HG03159 (cell line): ENCODE measurements around the gene ZC2HC1C.
"Not testable (repeated sequence)": the region's sequence is repeated elsewhere in the genome, so short reads cannot be mapped to it uniquely, and the experiment has no call there.

Experiments
- ATAC-seq: cut with Tn5 transposase; IDR thresholded peaks from one replicate; pipeline ENCODE4 v1.9.1; 2021; ENCODE audit warnings: mild to moderate bottlenecking, moderate library complexity; ENCODE audit not compliant: unreplicated experiment

Gene ZC2HC1C

DNA sequence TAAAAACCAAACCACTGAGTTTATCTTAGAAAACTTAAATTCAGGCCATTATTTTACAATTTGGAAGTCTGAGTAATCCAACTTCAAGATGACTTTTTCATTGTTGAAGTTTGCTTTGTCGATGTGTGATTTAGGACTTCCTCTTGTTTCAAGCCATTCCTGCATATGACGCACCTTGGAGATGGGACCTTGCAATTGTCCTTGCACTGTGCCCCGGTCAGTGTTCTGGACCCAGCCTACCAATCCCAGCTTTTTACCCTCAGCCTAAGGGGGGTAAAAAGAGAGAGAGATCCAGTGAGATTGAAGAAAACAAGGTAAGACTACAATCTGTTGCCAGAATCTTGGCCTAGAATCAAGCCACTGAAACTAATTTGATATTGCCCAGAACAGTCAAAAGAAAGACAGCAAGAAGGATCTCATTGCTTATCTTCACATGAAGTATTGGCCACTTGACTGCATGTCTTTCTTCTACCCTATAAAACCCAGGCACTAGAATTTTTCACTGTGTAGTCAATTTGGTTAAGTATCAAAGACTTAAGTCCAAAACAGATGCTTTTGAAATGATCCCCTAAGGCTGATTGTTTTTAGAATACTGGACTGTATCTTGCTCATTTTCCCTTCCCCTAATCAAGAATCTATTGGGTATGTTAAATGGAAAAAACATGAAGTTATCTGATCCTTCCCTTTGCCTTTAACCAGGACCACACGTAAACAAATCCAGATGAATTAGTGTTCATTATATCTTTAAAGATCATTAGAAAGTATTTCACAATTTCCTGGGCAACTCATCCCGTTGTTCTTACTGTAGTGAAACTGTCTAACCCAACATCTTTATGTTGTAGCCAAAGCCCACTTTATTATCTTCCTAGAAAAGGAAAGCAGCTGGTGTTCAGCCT, 15.8 kb upstream of the ZC2HC1C start:
- ATAC-seq, result no peak

DNA sequence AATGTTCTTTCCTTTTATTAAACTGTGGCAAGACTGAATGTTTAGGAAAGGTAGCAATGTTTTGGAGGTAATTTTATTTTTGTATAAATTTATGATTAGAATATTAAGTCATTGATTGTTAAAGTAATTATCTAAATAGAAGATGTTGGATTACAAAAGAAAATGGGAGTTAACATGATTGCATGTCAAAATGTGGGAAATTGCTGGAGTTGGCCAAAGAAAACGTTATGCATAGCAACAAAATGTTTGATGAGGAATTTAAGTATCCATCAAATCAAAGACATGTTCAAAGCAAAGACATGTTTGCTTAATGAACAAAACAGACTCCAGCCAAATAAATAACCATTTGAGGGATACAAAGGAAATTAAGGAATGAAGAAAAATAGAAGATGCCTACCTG, 15.0 kb upstream of the ZC2HC1C start:
- no peak for ATAC-seq

DNA sequence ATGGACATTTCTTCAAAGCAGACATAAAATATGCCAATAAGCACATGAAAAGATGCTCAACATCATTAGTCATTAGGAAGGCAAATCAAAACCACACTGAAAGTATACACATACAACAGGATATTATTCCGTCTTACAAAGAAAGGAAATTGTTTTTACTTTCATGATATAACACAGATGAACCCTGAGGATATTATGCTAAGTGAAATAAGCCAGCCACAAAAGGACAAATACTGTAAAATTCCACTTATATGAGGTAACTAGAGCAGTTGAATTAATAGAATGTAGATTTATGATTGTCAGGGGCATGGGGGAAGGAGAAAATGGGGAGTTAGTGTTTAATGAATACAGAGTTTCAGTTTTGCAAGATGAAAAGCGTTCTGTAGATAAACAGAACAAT, 9.8 kb upstream of the ZC2HC1C start:
- ATAC-seq, result no peak

DNA sequence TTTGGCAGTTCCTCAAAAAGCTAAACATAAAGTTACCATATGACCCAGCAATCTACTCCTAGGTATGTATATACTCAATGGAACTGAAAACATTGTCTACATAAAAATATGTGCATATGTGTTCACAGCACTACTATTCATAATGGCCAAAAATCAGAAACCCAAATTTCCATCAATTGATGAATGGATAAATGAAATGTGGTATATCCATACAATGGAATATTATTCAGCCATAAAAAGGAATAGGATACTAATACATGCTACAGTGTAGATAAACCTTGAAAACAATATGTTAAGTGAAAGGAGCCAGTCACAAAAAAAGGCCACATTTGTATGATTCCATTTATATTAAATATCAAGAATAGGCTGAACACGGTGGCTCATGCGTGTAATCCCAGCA, 9.0 kb upstream of the ZC2HC1C start:
- ATAC-seq, result no peak

DNA sequence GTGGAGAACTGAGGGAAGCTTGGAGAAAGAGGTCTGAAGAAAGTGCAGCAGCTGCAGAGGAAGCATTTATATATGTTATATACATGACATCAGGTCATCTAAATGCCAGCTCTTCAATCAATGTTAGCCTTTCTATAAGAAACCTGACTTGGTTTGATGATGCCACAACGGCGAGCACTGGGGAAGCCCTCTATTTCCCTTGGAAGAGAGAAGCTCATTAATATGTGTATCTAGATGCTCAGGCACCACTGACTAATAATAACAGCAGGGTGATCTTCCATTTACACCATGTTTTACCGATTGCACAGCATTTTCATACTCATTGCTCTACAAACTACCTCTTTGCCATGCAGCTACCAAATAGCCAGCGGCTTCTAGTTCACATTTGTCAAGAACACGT, 6.4 kb upstream of the ZC2HC1C start:
- ATAC-seq, result no peak

DNA sequence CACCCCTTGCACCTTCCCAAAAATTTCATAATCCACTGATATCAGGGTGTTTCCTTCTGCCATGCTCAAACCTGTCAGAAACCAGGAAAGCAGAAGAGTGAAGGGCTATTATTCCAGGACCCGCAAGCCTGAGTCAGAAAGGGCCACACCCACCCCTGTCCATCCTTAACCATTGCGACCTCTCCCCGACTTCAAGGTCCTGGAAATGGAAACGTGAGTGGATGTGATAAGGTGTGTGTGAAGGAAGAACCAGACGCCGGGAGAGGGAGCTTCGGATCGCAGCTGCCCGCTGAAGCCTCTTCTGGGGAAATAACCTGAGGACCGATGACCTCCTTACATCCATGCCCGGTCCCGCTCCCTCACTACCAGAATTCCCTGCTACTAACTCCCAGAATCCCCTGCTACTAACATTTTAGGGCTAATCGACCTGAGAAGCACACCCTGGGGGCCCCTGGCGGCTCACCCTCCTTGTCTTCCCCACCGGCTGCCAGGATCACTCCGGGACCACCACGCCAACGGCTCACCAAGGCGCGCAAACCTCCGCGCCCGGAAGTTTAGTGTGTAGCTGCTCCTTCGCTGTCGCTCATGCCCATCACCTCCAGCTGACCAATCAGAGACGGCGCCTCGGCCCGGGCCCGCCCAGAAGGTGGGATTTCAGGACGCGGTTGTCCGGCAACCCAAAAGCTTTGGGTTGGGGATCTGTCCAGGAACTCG, 5.8 kb upstream of the ZC2HC1C start, which contains the start of gene ACYP1:
Gene ACYP1 (minus strand): TSS at position 534 of the 714 bp plus-strand sequence. CDS start 471 bp downstream, at position 63.
- ATAC-seq, result peak; percentile 97

DNA sequence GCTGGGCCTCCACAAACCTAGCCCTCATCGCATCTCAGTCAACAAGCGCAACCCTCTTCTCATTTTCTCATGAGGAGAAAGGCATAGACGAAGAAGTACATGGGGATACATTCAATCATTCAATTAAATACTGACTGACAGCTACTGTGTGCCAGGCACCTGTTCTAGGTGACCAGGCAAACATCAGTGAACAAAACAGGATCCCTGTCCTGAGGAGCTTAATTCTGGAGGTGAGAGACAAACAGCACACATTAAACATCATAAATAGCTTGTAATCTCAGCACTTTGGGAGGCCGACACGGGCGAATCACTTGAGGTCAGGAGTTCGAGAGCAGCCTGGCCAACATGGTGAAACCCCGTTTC, 5.3 kb upstream of the ZC2HC1C start:
- peak; percentile 24 for ATAC-seq

DNA sequence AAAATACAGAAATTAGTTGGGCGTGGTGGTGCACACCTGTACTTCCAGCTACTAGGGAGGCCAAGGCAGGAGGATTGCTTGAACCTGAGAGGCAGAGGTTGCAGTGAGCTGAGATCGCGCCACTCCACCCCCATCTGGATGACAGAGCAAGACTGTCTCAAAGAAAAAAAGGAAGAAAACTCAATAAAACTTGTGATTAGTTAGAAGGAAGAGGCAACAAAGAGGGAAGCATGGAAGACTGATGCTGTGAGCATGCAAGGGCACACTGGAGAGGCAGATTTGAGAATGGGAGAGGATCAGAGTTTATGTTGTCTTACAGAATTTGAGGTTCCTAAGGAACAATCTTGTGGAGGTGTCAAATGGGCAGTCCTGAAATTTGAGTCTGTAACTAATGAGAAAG, 2.8 kb upstream of the ZC2HC1C start:
- no peak for ATAC-seq

DNA sequence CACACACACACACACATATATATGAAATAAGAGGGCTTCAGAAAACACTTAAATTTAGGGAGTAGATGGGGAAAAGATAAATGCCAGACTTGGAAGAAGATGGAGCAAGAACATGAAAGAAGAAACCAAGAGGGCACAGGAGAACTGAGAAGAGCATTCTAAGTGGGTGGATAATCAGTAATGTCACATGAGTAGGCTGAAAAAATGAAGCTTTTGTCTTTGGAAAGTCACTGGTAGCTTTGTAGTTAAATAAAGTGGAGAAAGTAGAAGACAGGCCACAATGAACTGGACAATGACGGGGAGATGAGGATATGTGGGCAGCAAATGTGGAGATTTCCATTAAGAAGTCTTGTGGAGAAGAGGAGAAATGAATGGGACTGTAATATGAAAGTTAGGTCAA, 2.2 kb upstream of the ZC2HC1C start:
- ATAC-seq, result no peak

DNA sequence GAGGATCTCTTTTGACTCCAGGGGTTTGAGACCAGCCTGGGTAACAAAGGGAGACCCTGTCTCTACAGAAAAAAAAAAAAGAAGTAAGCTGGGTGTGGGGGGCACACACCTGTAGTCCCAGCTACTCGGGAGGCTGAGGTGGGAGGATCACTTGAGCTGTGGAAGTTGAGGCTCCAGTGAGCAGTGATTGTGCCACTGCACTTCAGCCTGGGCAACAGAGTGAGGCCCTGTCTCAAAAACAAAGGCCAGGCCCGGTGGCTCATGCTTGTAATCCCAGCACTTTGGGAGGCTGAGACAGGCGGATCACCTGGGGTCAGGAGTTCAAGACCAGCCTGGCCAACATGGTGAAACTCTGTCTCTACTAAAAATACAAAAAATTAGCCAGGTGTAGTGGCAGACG, 1.7 kb upstream of the ZC2HC1C start:
- ATAC-seq, result not testable (repeated sequence)

DNA sequence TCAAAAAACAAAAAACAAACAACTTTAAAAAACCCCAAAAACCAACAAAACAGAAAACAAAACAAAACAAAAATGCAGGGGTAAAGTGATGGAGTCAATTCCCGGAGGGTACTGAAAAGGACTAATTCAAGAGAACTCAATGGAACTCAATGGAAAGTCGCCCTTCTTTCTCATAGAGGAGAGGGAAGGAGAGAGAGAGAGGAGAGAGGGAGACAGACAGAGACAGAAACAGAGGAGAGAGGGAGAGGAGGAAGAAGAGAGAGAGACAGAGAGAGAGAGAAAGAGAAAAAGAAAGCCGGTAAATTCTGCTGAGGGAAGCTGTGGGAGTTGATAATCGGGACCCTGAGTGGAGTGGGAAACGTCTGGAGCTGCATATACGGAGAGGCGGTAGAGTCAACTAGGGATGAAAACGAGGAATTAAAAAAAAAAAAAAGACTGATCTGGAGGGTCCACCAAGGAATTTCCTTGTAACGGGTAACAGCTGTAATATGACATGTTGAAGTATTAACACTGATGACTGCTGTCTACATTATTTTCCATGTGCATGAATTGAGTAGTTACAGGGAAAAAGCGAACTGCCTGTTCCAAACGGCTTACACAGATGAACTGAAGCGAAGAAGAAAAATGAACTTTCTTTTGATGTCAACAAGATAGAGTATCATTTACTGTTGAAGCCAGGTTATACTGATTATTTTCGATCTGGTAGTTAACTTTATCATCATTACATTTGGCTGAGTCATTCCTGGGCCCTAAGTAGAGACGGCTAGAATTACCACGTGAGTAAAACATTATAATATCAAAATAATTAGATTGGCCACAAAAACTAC, 934 bp upstream of the ZC2HC1C start:
- ATAC-seq, result no peak

DNA sequence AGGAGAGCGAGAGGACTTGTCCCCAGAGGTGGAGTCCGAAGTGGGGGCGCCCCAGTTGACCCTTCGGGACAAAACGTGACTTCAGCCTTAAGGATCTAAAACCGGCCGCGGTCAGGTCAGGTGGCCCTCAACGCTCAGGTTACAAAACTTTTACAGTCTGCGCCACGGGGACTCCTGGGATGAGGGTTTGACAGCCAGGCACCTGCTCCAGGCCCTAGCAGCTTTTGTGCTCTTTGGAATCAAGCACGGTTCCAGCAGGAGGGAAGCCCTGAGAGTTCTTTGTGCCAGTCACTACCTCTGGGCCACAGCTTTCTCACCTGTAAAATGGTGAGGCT, 337 bp downstream of the ZC2HC1C start:
- no peak for ATAC-seq

DNA sequence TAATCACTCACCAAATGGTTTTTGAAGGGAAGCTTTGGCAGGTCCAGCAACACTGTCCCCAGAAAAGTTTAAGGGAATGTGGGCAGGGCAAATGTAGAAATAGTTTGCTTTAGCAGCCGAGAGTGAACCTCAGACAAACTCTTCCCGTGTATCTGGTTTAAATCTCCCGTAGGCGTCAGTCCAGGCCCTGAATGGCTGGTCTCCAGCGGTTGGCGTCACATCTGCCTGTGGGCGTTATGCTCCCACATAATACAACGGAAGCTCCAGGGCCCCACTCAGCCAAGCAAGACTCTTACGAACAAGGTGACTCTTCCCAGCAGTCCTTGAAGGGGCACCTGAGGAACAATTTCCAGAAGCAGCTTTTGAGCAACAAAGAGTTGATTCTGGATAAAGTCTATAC, 942 bp downstream of the ZC2HC1C start:
- no peak for ATAC-seq

DNA sequence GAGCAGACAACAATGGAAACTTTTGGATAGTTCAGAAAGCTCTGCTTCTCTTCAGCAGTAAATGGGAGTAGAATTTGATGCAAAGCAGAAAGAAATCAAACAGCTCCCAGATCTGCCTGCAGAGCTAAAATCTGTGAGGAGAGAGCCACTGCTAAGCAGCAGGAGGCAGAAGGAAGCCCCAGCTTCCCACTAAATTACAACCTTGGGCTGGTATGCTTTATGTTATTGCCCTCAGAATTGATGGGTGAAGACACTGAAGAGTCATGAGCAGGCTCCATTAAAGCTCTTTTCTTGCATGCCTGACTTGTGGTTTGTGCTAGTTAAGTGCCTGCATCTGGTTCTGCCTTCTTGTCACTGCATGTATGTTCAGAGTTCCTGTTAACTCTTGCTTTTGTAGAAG, 8.4 kb downstream of the ZC2HC1C start:
- ATAC-seq, result no peak

DNA sequence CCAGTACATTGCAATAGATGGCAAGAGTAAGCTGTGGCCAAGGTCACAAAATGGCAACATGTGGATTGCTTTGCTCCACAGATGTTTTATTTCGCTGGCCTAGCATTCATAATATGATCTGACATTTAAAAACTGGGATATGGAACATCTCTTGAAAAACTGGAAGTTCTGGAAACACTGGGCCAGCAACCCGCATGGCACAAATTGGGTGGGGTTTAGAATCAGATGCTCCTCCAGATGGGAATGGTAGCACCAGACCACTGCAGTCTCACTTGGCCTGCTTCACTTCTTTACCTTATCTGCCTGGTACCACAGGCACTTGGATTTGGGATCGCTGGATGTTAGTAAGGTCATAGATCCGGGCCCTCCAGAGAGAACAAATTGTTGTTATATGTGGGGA, 10.1 kb downstream of the ZC2HC1C start:
- no peak for ATAC-seq

DNA sequence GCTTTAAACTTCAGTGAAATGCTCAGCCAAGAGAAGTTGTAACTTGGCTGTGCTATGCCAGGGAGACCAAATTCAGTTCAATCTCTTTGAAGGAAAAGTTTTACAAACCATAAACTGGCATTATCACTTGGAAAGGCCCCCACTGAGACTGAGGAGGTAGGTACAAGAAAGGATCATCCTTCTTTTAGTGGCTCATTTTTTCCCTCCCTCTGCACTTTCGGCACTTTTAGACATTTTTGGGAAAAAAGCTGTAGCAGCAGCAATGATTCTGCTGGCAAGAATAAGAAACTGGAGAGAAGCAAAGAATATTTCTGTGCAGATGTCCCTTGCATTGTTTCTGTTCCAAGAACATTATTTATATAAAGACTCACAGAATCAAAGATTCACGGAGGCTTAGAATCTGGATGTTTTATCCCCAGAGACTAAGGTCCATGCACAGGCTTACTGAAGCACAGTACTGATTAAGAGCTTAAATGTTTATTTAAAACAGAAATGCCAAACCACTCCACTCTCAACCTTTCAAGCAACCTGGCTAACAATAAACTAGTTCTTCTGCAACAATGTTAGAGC, 12.3 kb downstream of the ZC2HC1C start:
- ATAC-seq, result no peak

DNA sequence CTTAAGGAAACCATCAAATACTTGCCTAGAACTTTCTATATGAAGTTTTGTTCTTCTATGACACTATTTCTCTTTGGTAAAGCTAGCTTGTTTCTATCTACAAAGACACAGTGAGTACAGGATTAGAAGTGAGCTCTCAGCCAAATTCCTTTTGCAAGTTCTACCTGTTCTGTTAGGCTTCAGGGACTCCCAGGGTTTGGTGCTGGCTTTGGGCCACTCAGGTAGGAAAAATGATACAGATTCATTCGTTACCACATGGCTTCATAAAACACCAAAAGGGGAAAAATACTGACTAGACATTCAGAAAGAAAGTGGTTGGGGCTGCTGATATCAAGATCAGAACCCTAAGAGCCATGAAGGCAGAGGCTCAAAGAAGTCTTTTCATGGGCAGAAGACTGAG, 13.8 kb downstream of the ZC2HC1C start:
- ATAC-seq, result no peak

DNA sequence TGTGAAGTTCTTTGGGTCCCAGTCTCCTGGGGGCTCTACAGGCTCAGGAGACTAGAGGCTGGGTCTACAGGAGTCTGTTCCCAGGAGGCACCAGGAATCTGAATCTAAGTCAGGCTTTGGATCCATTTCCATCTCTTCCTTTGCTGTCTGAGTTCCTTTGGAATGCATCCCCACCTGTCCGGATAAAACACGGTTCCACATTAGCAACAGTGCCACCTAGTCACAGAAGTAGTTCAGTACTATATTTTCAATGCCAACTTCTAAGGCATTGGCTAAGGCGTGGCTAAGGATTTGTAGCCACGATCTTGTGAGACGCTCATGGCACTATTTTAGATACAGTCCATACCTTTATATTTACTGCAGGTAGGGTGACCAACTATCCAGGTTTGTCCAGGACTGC, 15.1 kb downstream of the ZC2HC1C start:
- ATAC-seq, result no peak

DNA sequence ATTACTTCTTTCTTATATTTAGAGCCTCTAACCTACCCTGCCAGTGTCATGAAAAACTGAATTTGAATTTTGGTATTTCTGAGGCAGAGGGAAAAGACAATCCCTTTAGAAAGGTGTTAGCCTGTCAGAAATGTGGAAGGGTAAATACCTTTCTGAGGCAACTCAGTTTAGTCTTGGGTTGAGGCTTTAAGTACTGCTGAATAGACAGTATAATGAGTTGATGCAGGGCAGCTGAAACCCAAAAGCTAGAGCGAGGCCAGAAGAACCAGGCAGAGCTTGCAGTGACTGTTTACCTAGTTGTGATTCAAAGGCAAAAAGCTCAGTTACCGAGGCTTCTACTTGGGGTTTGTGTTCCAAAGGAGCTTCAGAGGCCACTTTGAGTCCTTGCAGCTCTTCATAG, 18.7 kb downstream of the ZC2HC1C start:
- ATAC-seq, result no peak

DNA sequence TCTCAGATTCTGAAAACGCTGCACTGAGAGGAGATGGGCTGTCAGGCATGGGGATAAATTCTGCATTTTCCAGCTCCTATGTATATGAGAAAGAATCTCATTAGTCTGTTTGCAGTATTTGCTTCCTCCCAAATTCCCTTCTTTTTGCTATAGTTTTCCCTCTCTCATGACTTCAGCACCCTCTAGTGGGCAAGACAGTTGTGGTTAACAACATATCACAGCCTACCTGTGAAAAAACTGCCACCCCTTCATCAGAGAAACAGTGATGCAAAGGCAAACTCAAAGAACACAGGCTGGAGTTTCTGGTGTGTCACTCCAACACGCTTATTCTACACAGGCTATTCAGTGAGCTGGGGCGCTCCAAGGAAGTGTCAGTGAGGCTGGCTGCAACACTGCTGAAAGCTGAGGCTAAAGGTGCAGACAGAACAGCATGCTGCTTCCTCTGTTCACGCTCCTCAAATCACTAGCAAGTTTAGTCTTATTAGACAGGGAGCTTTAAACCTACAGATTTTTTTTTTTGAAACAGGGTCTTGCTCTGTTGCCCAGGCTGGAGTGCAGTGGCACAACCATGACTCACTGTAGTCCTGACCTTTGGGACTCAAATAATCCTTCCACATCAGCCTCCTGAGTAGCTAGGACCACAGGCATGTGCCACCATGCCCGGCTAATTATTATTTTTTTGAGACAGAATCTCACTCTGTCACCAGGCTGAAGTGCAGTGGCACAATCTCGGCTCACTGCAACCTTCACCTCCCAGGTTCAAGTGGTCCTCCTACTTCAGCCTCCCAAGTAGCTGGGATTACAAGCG, 19.3 kb downstream of the ZC2HC1C start:
- ATAC-seq, result no peak
